ENCODE measurements around the gene CUEDC1.

DNA sequence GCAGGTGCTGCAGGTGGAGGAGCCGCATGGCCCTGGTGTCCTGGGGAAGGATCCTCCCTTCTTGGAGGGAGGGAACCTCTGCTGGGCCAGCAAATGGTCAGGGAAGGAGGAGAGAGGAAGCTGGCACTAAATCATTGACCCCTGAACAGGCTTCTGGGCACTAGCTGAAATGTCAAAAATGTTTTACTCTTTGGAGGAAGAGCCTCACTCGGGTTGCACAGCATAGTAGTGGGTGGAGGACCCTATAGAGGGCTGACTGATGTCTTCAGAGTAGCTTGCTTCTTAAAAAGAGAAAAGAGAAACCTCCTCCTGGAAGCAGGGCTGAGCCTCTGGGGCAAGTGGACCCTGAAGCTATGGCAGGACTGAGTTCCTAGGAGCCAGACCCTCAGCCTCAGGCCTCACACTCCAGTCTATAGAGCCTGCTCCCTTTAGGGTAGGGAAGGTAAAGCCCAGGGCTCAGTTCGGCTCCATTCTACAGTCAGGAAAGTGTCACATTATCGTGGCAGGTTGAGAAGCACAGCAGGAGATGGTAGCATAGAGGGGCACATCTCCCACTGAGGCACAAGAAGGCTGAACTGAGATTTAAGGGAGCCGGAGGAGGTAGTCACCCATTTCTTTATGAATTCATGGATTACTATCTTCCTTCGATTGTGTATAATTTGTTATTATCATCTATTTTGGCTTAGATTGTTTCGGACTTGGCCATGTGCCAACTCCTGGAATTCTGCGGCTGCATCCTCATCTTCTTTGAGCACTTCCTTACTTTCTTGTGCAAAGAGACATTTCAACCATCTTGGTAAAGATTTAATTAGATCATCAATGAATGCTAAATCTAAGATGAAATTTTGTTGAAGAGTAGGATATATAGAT lies 7.3 kb upstream of the CUEDC1 start:
- TF ChIP-seq POLR2A (IDR thresholded peaks at IDR 0.05) (no peak), EP300 (IDR thresholded peaks at IDR 0.05) (no peak)

Measured in ovary (tissue), 1 donor.